NCI-H774 (cell line): ENCODE results near the gene PKHD1.

ENCODE experiments used
- DNase-seq: peaks from one replicate; lab custom pipeline; 2025; lab: John Stamatoyannopoulos, UW

PKHD1 gene

GRCh38 chr6:51619042-51619799, 468.2 kb downstream of the PKHD1 start:
- DNase-seq = no peak

GRCh38 chr6:51618563-51618962, 468.9 kb downstream of the PKHD1 start:
- DNase-seq = no peak

DNA sequence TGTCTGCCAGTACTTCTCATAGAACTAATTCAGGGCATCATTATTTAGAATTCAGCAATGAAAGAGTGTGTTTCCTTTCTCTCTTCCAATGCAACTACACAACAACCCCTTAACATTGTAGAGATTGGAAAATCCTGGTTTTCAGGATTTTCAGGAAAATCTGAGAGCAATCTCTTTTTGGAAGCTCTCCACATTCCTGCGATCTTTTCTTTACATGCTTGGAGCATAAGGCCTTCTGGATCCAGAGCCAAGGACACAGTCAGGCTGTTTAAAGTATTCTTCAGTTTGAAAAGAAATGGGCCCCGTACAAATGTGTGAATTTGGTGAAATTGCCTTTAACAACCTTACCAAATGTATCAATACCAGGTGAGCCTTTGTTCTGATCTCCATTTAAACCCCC, 469.7 kb downstream of the PKHD1 start:
- no peak for DNase-seq

DNA sequence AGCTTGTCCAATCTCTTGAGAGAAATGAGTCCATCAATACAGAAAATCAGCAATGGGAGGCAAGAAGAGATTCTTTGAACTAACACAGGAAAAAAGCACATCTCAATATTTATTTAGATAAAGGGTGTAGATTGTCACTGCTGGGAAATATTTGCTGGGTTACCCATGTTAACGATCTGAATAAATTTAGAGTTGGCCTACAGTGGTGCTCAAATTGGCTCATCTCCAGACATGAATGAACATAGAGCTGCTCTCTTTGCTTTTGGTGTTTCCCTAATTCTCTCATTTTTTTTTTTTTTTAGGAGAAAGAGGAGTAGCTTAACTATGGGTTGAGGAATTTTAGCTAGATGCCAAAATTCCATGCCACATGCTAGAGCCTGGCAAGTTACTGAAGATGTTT, 471.2 kb downstream of the PKHD1 start:
- DNase-seq = no peak

- DNase-seq = no peak
These were observed 472.7 kb downstream of the PKHD1 start for GRCh38 chr6:51614725-51615124.

DNA sequence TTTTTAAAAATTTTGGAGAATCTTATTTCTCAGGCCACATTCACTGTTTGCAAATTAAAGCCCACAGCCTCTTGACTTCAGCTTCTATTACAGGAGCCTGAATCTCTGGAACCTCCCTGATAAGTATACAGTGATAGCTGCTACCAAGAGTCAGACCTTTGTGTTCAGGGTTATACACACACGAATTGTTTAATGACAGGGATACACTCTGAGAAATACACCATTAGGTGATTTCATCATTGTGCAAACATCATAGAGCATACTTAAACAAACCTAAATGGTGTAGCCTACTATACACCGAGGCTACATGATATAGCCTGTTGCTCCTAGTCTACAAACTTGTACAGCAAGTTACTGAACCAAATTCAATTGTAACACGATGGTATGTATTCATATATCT, 473.9 kb downstream of the PKHD1 start:
- DNase-seq = peak; percentile 41

DNA sequence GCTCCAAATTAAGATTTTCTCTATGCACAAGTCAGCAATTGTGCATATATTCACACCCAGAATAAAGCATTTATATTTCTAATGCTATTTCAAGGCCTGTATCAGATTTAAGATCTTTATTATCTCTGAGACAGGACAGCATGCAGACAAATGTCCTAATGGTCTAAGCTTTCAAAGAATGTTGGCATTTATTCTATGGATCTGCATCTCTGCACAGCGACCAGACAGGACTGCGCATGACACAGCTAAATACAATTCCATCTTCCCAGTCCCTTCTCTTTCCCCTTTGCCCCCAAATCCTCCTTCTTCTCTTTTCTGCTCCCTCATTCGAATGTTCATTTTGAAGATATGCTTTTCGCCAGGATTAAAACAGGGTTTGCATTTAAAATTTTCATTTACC, 478.5 kb downstream of the PKHD1 start:
- DNase-seq = no peak

GRCh38 chr6:51608383-51608782, 479.0 kb downstream of the PKHD1 start:
- DNase-seq = no peak

DNA sequence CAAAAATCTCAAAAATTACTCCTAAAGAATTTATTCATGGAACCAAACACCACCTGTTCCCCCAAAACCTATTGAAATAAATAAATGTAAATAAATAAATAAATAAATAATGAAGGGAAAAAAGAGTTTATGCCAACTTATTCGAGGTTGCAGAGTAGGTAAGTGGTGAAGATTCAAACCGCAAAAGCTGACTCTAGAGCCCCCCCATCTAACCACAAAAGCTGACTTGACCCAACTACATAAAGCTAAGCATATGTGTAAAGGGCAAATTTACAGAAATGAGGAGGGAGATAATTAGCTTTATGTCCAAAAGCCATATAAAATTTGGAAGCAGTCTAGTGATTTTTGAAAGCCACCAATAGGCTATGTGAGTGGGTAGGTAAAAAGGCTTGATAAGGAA, 486.9 kb downstream of the PKHD1 start:
- DNase-seq = no peak

DNA sequence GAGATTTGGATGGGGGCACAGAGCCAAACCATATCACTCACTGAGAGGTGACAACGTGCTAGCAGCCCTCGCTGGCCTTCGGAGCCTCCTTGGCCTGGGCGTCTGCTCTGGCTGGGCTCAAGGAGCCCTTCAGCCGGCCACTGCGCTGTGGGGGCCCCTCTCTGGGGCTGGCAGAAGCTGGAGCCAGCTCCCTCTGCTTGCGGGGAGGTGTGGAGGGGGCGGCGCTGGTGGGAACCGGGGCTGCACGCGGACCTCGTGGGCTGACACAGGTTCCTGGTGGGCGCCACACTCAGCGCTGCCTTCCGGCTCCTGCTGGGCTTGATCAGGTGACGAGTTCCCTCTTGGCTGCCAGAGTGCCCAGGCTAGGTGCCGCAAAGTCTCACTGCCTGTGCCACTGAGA, 489.2 kb downstream of the PKHD1 start:
- no peak for DNase-seq

DNA sequence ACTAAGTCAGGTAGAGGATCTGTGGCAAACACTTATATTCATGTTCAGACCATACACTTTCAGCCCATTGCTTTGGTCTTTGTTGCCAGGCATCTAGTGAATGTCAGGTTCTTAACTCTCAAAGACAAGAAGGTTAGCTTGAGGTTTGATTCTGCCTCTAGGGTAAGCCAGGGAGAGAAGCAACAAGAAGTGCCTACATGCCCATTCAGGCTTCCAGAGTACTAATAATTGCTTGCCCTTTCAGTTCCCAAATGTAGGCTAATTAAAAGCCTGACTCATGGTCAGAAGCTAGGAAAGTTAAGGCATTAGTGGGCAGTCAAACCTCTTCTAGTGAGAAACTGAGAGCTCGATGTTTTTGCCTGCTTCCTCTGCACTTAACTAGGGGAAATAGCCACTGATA, 492.4 kb downstream of the PKHD1 start:
- no peak for DNase-seq

DNA sequence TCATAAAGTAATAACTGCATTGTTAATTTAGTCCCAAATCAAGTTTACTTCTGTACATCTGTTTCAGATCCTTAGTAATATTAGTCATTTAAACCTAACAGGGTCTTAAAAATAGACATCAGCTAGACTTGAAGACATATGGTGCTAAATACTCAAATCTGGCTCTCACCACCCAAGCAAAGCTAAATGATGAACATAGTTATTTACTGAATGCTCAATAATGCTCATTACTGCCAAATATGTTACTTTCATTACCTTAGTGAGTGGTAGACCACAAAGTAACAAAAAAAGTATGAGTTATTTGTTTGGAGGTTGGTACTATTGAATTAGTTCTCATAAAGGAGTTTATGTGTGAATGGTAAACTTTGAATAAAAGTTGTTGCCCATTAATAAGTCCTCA, 502.1 kb downstream of the PKHD1 start:
- DNase-seq = no peak

DNA sequence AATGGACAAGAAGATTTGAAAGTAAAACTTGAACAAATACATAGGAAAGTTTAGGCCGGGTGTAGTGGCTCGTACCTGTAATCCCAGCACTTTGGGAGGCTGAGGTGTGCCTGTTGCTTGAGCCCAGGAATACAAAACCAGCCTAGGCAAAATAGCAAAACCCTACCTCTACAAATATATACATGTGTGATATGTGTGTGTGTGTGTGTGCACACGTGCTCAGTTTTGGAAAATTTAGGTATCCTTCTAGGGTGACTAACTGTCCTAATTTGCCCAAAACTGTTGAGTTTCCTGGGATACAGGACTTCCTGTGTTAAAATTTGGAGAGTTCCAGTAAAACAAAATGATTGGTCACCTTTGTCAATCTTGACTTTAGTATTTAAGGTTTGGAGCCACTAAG, 503.2 kb downstream of the PKHD1 start:
- DNase-seq = no peak

DNA sequence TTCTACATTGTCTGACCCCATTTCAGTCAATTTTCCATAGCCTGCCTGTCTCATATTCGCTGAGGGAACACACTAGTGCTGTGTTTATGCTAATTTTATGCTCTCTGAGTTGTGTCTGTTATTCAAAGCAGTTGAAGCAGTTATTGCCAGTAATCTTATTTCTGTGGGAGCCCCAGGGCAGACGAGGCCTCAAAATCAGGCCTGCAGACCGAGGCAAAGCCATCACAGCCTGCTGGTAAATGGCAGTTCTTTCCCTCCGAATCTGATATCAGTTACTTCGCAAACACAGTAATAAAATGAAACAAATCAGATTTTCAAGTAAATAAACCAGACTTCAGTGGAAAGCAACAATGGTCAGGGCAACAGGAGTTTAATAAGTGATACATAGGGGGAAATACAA, 508.4 kb downstream of the PKHD1 start:
- DNase-seq = no peak

- DNase-seq = no peak
These were observed 509.1 kb downstream of the PKHD1 start for GRCh38 chr6:51578362-51578761.

DNA sequence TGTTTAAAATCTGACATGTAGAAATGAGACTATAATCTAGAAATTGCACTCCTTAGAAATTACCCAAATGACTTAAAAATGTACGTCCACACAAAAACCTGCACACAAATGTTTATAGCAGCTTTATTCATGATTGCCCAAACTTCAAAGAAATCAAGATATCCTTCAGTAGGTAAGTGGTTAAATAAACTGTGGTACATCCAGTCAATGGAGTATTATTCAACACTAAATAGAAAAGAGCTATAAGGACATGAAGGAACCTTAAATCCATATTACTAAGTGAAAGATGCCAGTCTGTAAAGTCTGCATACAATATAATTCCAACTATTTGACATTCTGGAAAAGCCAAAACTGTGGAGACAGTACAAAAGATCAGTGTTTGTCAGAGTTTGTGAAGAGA, 513.4 kb downstream of the PKHD1 start:
- no peak for DNase-seq

- no peak for DNase-seq
These were observed 516.2 kb downstream of the PKHD1 start for GRCh38 chr6:51571168-51571567.

- DNase-seq = no peak
These were observed 517.1 kb downstream of the PKHD1 start for GRCh38 chr6:51570168-51570921.

DNA sequence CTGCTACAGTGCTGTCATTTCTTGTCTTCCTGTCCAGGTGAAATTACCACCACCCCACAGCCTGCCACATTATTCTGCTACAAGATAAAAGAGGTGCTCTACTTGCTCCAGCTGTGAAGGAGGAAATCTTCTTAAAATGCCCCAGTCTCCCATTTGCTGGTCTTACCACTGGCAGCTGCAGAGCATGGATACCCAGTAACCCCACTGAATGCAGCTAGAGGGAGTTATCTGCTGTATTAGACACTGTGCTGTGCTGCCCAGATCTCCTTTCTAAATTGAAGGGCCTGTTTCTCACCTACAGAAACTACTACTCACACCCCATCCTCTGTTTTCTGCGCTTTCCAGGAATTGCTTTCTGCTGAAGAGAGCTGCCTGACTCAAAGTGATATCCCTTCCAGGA, 517.8 kb downstream of the PKHD1 start:
- no peak for DNase-seq

GRCh38 chr6:51568771-51569170, 518.6 kb downstream of the PKHD1 start:
- DNase-seq = no peak

- DNase-seq = no peak
These were observed 521.9 kb downstream of the PKHD1 start for GRCh38 chr6:51565472-51565871.
